ENCODE data around the gene ZNF793. TPM values are rescaled to one million over a fixed set of nuclear protein-coding genes. Genes with fewer than 3 reads are reported as not detected.

Gene ZNF793
- total and polyA plus RNA-seq, 9 of the 15 experiments (the other 6 are each of a cell fraction or from before 2014, with no cell fraction given) = 0.02 to 0.04 (median 0.03) TPM; not detected in 6

GRCh38 chr19:37492213-37492612, 14.5 kb upstream of the ZNF793 start:
- DNase-seq (ENCODE audit: extremely low read depth in 1 of 4, low spot score in 3 of 4) (no peak), FAIRE-seq (no peak), ATAC-seq (no peak)
- Histone ChIP-seq H3K27me3 (ENCODE audit: control insufficient read depth in 2 of 2, insufficient read depth in 2 of 2, low read length in 2 of 2) (no peaks in the 10 kb centered on the region), H3K4me1 (replicated peaks in 1 of 2; ENCODE audit: control insufficient read depth in 2 of 2, insufficient read depth in 2 of 2, low read length in 2 of 2) (no peaks in the 10 kb centered on the region), H3K4me3 (no peak overlapping the region), H4K20me1 (replicated peaks; ENCODE audit: control insufficient read depth, insufficient read depth, low read length) (no peaks in the 10 kb centered on the region), H2AFZ (ENCODE audit: low read depth, low read length) (no peak overlapping the region), H3K9ac (ENCODE audit: insufficient read depth in 1 of 2, low read depth in 2 of 2, low read length in 2 of 2) (no peak overlapping the region), H3K4me2 (ENCODE audit: insufficient read depth, low read length) (no peak overlapping the region), H3K36me3 (ENCODE audit: control insufficient read depth, insufficient read depth, low read length) (no peaks in the 10 kb centered on the region), H3K27ac (ENCODE audit: extremely low read depth, low read depth, low read length) (no peak overlapping the region), H3K9me1 (ENCODE audit: control insufficient read depth, insufficient read depth, low read length) (no peaks in the 10 kb centered on the region), H3K9me3 (replicated peaks; ENCODE audit: control insufficient read depth, insufficient read depth, low read depth, low read length) (no peaks in the 10 kb centered on the region; the same call in 1 of the 2 replicates), H3K79me2 (ENCODE audit: control insufficient read depth, insufficient read depth, low read length) (no peaks in the 10 kb centered on the region)
- 0% methylated on average over 3 of the region's 3 CpGs for WGBS (ENCODE audit: insufficient coverage, low coverage, missing lambda C conversion rate)
- no peak for TF ChIP-seq CC2D1A (IDR thresholded peaks at IDR 0.05)
- TF ChIP-seq, protein P1, sequence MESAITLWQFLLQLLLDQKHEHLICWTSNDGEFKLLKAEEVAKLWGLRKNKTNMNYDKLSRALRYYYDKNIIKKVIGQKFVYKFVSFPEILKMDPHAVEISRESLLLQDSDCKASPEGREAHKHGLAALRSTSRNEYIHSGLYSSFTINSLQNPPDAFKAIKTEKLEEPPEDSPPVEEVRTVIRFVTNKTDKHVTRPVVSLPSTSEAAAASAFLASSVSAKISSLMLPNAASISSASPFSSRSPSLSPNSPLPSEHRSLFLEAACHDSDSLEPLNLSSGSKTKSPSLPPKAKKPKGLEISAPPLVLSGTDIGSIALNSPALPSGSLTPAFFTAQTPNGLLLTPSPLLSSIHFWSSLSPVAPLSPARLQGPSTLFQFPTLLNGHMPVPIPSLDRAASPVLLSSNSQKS (CRISPR knock-in tag; IDR thresholded peaks at IDR 0.05) = no peak
- TF ChIP-seq NONO (IDR thresholded peaks at IDR 0.05; ENCODE audit: low read depth in 2 of 2, low read length in 1 of 2) = no peak
- TF ChIP-seq FIP1L1 (IDR thresholded peaks at IDR 0.05; ENCODE audit: low read depth, low read length, poor library complexity, severe bottlenecking) = no peak
- no peak for TF ChIP-seq ATF7 (IDR thresholded peaks at IDR 0.05)
- no peak for TF ChIP-seq NFIC (IDR thresholded peaks at IDR 0.05)
- TF ChIP-seq, protein P2, sequence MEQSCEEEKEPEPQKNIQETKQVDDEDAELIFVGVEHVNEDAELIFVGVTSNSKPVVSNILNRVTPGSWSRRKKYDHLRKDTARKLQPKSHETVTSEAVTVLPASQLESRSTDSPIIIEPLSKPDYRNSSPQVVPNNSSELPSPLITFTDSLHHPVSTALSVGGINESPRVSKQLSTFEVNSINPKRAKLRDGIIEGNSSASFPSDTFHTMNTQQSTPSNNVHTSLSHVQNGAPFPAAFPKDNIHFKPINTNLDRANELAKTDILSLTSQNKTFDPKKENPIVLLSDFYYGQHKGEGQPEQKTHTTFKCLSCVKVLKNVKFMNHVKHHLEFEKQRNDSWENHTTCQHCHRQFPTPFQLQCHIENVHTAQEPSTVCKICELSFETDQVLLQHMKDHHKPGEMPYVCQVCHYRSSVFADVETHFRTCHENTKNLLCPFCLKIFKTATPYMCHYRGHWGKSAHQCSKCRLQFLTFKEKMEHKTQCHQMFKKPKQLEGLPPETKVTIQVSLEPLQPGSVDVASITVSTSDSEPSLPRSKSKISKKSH (CRISPR knock-in tag; IDR thresholded peaks at IDR 0.05) = no peak
- no peak for TF ChIP-seq SFPQ (IDR thresholded peaks at IDR 0.05; ENCODE audit: low read depth, low read length)
- no peak for TF ChIP-seq TGIF2 (CRISPR knock-in tag; IDR thresholded peaks at IDR 0.05)
- TF ChIP-seq TBL1XR1 (IDR thresholded peaks at IDR 0.05; ENCODE audit: low read length in 2 of 2) = no peak
- no peak for TF ChIP-seq SRSF9 (IDR thresholded peaks at IDR 0.05; ENCODE audit: borderline replicate concordance, low read depth, low read length)
- no peak for TF ChIP-seq ZKSCAN3 (CRISPR knock-in tag; IDR thresholded peaks at IDR 0.05)
- TF ChIP-seq ZNF24 (IDR thresholded peaks at IDR 0.05) = no peak
- no peak for TF ChIP-seq EP400 (IDR thresholded peaks at IDR 0.05)
- no peak for TF ChIP-seq THRAP3 (IDR thresholded peaks at IDR 0.05; ENCODE audit: borderline replicate concordance)
- TF ChIP-seq TARDBP (IDR thresholded peaks at IDR 0.05) = no peak
- no peak for TF ChIP-seq ZNF280A (IDR thresholded peaks at IDR 0.05; ENCODE audit: low read depth, partially characterized antibody)
- no peak for TF ChIP-seq WHSC1 (IDR thresholded peaks at IDR 0.05; ENCODE audit: low read length)
- in situ Hi-C loops (cut with MboI) = no loop called here
- CTCF ChIA-PET (ENCODE audit: low intra/inter-chr PET ratio) = no interaction called here
- POLR2A ChIA-PET = no interaction called here
- no TSS peak for BruUV-seq (replicated peaks)
- intact Hi-C loops (cut with micrococcal nuclease) = no loop called here

All from K562 (cell line).